Measurements from ENCODE around the gene GASK1B. TPM values are rescaled to one million over a fixed set of nuclear protein-coding genes. Genes with fewer than 3 reads are reported as not detected.

The GASK1B gene
- total and polyA plus RNA-seq, 5 experiments from 2014 or later = 0.49 to 0.55 TPM; not detected in 3

Other genes with a start within 250 kb of the GASK1B start
- not detected for gene TMEM144, start 37.5 kb upstream of the GASK1B start, total RNA-seq
- not detected for gene TMEM144, start 37.5 kb upstream of the GASK1B start, polyA plus RNA-seq

Measured in naive thymus-derived CD8-positive, alpha-beta T cell (primary cell).